Measurements from ENCODE around the gene TRIO. TPM values are rescaled to one million over a fixed set of nuclear protein-coding genes. Genes with fewer than 3 reads are reported as not detected.

Gene TRIO
- total and polyA plus RNA-seq, 8 donors = 84.4 to 151 (median 93.7) TPM

GRCh38 chr5:14428302-14429081, 285.4 kb downstream of the TRIO start:
- peak overlapping the region in 1 of 2 donors; percentile 29 for H3K27ac ChIP-seq
- peaks cover 0 to 28% of the 10 kb centered on the region in 2 donors for H3K36me3 ChIP-seq
- H3K27me3 ChIP-seq = no peaks in the 10 kb centered on the region
- DNase-seq (no peak), ATAC-seq (no peak)
- no peak for TF ChIP-seq CTCF (IDR thresholded peaks at IDR 0.05)
- H3K9me3 ChIP-seq = no peaks in the 10 kb centered on the region
- intact Hi-C loops (cut with DNase I) = no loop called here
- no peaks in the 10 kb centered on the region for H3K4me1 ChIP-seq
- H3K4me3 ChIP-seq = no peak overlapping the region

GRCh38 chr5:14429101-14430050, 286.2 kb downstream of the TRIO start:
- no peaks in the 10 kb centered on the region for H3K4me1 ChIP-seq
- H3K36me3 ChIP-seq = peaks cover 0 to 28% of the 10 kb centered on the region in 2 donors
- intact Hi-C loops (cut with DNase I) = no loop called here
- no peaks in the 10 kb centered on the region for H3K9me3 ChIP-seq
- DNase-seq (peak in 1 of 4 donors; percentile 51), ATAC-seq (no peak)
- no peak for TF ChIP-seq CTCF (IDR thresholded peaks at IDR 0.05)
- no peaks in the 10 kb centered on the region for H3K27me3 ChIP-seq
- no peak overlapping the region for H3K4me3 ChIP-seq
- peak overlapping the region in 1 of 2 donors; percentile 29 for H3K27ac ChIP-seq

GRCh38 chr5:14431534-14431933, 288.4 kb downstream of the TRIO start:
- H3K9me3 ChIP-seq = no peaks in the 10 kb centered on the region
- no peak for TF ChIP-seq CTCF (IDR thresholded peaks at IDR 0.05)

GRCh38 chr5:14432931-14433589, 289.9 kb downstream of the TRIO start:
- H3K27me3 ChIP-seq = no peaks in the 10 kb centered on the region
- TF ChIP-seq CTCF (IDR thresholded peaks at IDR 0.05) = no peak
- intact Hi-C loops (cut with DNase I) = no loop called here
- H3K4me3 ChIP-seq = no peak overlapping the region
- no peak for ATAC-seq
- no peaks in the 10 kb centered on the region for H3K4me1 ChIP-seq
- H3K36me3 ChIP-seq = peaks cover 0 to 13% of the 10 kb centered on the region in 2 donors
- DNase-seq = no peak
- H3K27ac ChIP-seq = no peak overlapping the region
- H3K9me3 ChIP-seq = no peaks in the 10 kb centered on the region

More at GRCh38 chr5:14431534-14431933, 288.4 kb downstream of the TRIO start:
- H3K27me3 ChIP-seq = no peaks in the 10 kb centered on the region
- ATAC-seq (no peak), DNase-seq (no peak)
- intact Hi-C loops (cut with DNase I) = no loop called here
- no peaks in the 10 kb centered on the region for H3K4me1 ChIP-seq
- H3K4me3 ChIP-seq = no peak overlapping the region
- no peak overlapping the region for H3K27ac ChIP-seq
- H3K36me3 ChIP-seq = peaks cover 0 to 29% of the 10 kb centered on the region in 2 donors

Measured in left lung (tissue), 10 donors.